Endothelial cell of umbilical vein (primary cell): ENCODE measurements around the gene ABCC11. TPM values are rescaled to one million over a fixed set of nuclear protein-coding genes. Genes with fewer than 3 reads are reported as not detected.

Experiments used
- BruUV-seq: library from RNA; stranded (reverse); fragments of 400-500 nt; replicated peaks from 2 replicates; lab custom pipeline; 2021; lab: Mats Ljungman, UMichigan
- CTCF ChIA-PET: fragments of 300-600, 350-600 bp; sonication (Branson Sonifier 250); formaldehyde crosslinking; loops from one replicate; lab custom pipeline; 2021; ENCODE audit warnings: antibody characterized with exemption, inconsistent platforms; lab: Charles Lee
- POLR2A ChIA-PET: fragments of 300-600, 350-600 bp; sonication (Branson Sonifier 250); formaldehyde crosslinking; loops from one replicate; lab custom pipeline; 2021; ENCODE audit warnings: antibody characterized with exemption, inconsistent platforms; lab: Charles Lee
- DNase-seq: peaks from one replicate; pipeline ENCODE4 v3.0.0-alpha.2; 2011; ENCODE audit warnings: low read depth, low spot score
- FAIRE-seq: peaks from 2 replicates; lab custom pipeline; 2011; peaks lifted over from hg19 to GRCh38; lab: Jason Lieb, UNC
- H2AFZ ChIP-seq: 2 replicates; pipeline ENCODE4 v1.6.0; 2012; ENCODE audit warnings: low read depth, low read length, control low read depth, inconsistent platforms
- H3K27ac ChIP-seq: 2 replicates; pipeline ENCODE4 v1.5.1; 2011; ENCODE audit warnings: low read depth, mild to moderate bottlenecking, control low read depth, low read length, moderate library complexity; ENCODE audit not compliant: insufficient read depth
- H3K27me3 ChIP-seq, 2 experiments: 2 replicates each; pipeline versions ENCODE4 v1.6.0 to v1.6.1; 2011; ENCODE audit warnings: low read length in 2 of 2, mixed read lengths in 1 of 2; ENCODE audit not compliant: control insufficient read depth in 2 of 2, insufficient read depth in 2 of 2
- H3K36me3 ChIP-seq, 2 experiments: 2 replicates in 1 of 2; 3 replicates in 1 of 2; pipeline ENCODE4 v1.5.1; 2011; ENCODE audit warnings: low read length in 2 of 2, mild to moderate bottlenecking in 1 of 2, moderate library complexity in 1 of 2; ENCODE audit not compliant: control insufficient read depth in 2 of 2, insufficient read depth in 2 of 2; ENCODE audit errors: extremely low read depth in 1 of 2
- H3K4me1 ChIP-seq: 3 replicates; pipeline ENCODE4 v1.5.1; 2011; ENCODE audit warnings: mild to moderate bottlenecking, low read length; ENCODE audit not compliant: control insufficient read depth, insufficient read depth; ENCODE audit errors: extremely low read depth
- H3K4me2 ChIP-seq: 2 replicates; pipeline ENCODE4 v1.6.1; 2011; ENCODE audit warnings: low read length, control low read depth, mixed read lengths; ENCODE audit not compliant: insufficient read depth
- H3K4me3 ChIP-seq, 3 experiments: fragments of 200-600 bp in 1 of 3; sonication (generic), shearing (Covaris generic) in 1 of 3; replicated peaks in 1 of 3; 2 replicates each; pipeline ENCODE4 v1.5.1; 2011 to 2016; ENCODE audit warnings: control low read depth in 3 of 3, low read length in 3 of 3, mild to moderate bottlenecking in 2 of 3, inconsistent platforms in 1 of 3, low read depth in 1 of 3, moderate library complexity in 1 of 3; ENCODE audit not compliant: insufficient read depth in 1 of 3
- H3K79me2 ChIP-seq: 2 replicates; pipeline ENCODE4 v1.6.0; 2012; ENCODE audit warnings: low read length, inconsistent platforms; ENCODE audit not compliant: control insufficient read depth, insufficient read depth
- H3K9ac ChIP-seq: replicated peaks from 2 replicates; pipeline ENCODE3; 2011; ENCODE audit warnings: low read length, control low read depth; ENCODE audit not compliant: insufficient read depth; ENCODE audit errors: extremely low read depth
- H3K9me1 ChIP-seq: replicated peaks from 3 replicates; pipeline ENCODE4 v1.6.0; 2011; ENCODE audit warnings: mild to moderate bottlenecking, low read length; ENCODE audit not compliant: control insufficient read depth, insufficient read depth; ENCODE audit errors: extremely low read depth
- H3K9me3 ChIP-seq: replicated peaks from 2 replicates; pipeline ENCODE4 v1.5.1; 2012; ENCODE audit warnings: low read length, inconsistent platforms; ENCODE audit not compliant: control insufficient read depth, insufficient read depth
- H4K20me1 ChIP-seq: replicated peaks from 2 replicates; pipeline ENCODE3; 2011; ENCODE audit warnings: mild to moderate bottlenecking, low read length; ENCODE audit not compliant: control insufficient read depth, insufficient read depth; ENCODE audit errors: extremely low read depth
- FOS ChIP-seq: IDR thresholded peaks from 2 replicates; pipeline ENCODE4 v1.6.1; 2011; ENCODE audit warnings: mild to moderate bottlenecking, low read length, moderate library complexity, borderline replicate concordance; ENCODE audit not compliant: insufficient read depth
- JUN ChIP-seq: IDR thresholded peaks from 2 replicates; pipeline ENCODE4 v1.6.1; 2011; ENCODE audit warnings: borderline replicate concordance, low read depth; ENCODE audit not compliant: insufficient read length, insufficient read depth
- MYC ChIP-seq: IDR thresholded peaks from one replicate; pipeline ENCODE4 v1.6.1; 2011; ENCODE audit warnings: mild to moderate bottlenecking, low read depth, low read length
- POLR2A ChIP-seq: IDR thresholded peaks from 2 replicates; pipeline ENCODE4 v1.6.1; 2012; ENCODE audit warnings: low read depth, mild to moderate bottlenecking, control low read depth, low read length
- POLR2AphosphoS5 ChIP-seq: IDR thresholded peaks from 2 replicates; pipeline ENCODE4 v1.6.1; 2012; ENCODE audit warnings: low read depth, mild to moderate bottlenecking, control low read depth, low read length, moderate library complexity; ENCODE audit not compliant: insufficient read depth
- dilution Hi-C: fragments of 300-500 bp; cut with MboI; formaldehyde crosslinking; loops from one replicate; pipeline ENCODE4 v1.15.0; 2019; ENCODE audit warnings: low sequenced_read_pairs; ENCODE audit not compliant: extremely low pct_ligation_motif_present
- intact Hi-C: fragments of 100-400 bp; cut with micrococcal nuclease; formaldehyde crosslinking; loops from one replicate; pipeline ENCODE4 v1.10.0; 2022
- polyA plus RNA-seq, 4 experiments: library from polyadenylated mRNA; depleted of rRNA in 3 of 4; stranded (reverse) in 3 of 4; unstranded in 1 of 4; fragments of >200 nt; gene quantifications; 2 replicates each; pipeline versions ENCODE4 v1.2.1 to v1.2.3, GENCODE V29; 2011 to 2012; ENCODE audit warnings: missing spikeins in 1 of 4
- total RNA-seq: library from RNA; stranded (reverse); gene quantifications from 2 replicates; pipeline ENCODE4 v1.2.3, GENCODE V29; 2021
- TF ChIP-seq, protein P1 (sequence below): IDR thresholded peaks from 2 replicates; pipeline ENCODE4 v1.6.1; 2011; ENCODE audit not compliant: insufficient read depth, insufficient read length

ABCC11 gene
- total and polyA plus RNA-seq, 2 donors (not counting 3 experiments of a cell fraction or from before 2014, with no cell fraction given): 0.08 TPM; not detected in 1

DNA sequence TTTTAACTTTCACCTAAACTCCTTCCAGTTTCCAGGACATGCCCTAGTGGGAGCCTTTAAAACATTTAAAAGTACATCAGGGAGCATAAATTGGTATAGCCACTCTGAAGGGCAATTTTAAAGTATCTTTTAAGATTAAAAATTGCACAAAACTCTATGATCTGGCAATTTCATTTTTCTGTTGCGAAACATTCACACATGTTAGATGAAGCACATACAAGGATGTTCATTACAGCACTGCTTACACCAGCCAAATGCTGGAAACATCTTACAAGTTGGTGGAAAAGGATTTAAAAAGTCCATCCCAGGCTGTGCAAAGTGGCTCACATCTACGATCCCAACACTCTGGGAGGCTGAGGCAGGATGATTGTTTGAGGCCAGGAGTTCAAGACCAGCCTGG, 29.6 kb downstream of the ABCC11 start:
- FAIRE-seq (no peak), DNase-seq (no peak)
- Histone ChIP-seq H3K27ac (no peak overlapping the region), H2AFZ (no peak overlapping the region), H3K9me1 (no peaks in the 10 kb centered on the region), H3K4me2 (no peak overlapping the region), H4K20me1 (no peaks in the 10 kb centered on the region), H3K9ac (no peak overlapping the region), H3K9me3 (no peaks in the 10 kb centered on the region), H3K36me3 (no peaks in the 10 kb centered on the region), H3K4me3 (no peak overlapping the region), H3K79me2 (no peaks in the 10 kb centered on the region), H3K4me1 (no peaks in the 10 kb centered on the region), H3K27me3 (peaks cover 0 to 2% of the 10 kb centered on the region in 2 experiments)
- ChIA-PET CTCF (no interaction called here), POLR2A (no interaction called here)
- dilution Hi-C loops (no loop called here), intact Hi-C loops (no loop called here)
- BruUV-seq: no TSS peak
- no peak for TF ChIP-seq MYC

DNA sequence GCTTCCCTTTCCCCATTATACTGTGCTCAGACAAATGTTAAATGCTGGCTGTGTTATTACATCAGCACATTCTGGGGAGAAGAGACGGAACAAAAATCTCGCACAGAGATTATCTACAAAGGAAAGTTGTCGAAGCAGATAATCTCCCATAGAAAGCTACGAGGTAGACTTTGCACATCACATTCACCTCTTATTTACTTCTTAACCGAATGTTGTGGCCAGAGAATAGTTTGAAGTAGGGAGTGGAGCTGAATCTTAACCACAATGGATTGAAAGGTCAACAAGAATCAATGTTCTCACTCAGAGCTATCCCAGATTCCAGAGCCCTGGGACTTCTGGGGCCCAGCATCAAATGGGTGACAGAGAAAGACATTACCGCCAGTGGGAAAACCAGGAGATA, 31.6 kb downstream of the ABCC11 start:
- no peak for FAIRE-seq

More for the DNA sequence above, 31.6 kb downstream of the ABCC11 start:
- CTCF ChIA-PET: no interaction called here
- Histone ChIP-seq H3K4me2 (no peak overlapping the region), H3K27ac (no peak overlapping the region), H4K20me1 (no peaks in the 10 kb centered on the region), H3K79me2 (no peaks in the 10 kb centered on the region), H3K4me1 (no peaks in the 10 kb centered on the region), H3K27me3 (peaks cover 0 to 2% of the 10 kb centered on the region in 2 experiments), H3K9ac (no peak overlapping the region), H3K9me3 (no peaks in the 10 kb centered on the region), H2AFZ (no peak overlapping the region), H3K4me3 (no peak overlapping the region), H3K36me3 (no peaks in the 10 kb centered on the region), H3K9me1 (no peaks in the 10 kb centered on the region)
- intact Hi-C loops: no loop called here
- no TSS peak for BruUV-seq
- DNase-seq: no peak
- dilution Hi-C loops: no loop called here
- TF ChIP-seq, protein P1, sequence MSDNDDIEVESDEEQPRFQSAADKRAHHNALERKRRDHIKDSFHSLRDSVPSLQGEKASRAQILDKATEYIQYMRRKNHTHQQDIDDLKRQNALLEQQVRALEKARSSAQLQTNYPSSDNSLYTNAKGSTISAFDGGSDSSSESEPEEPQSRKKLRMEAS: no peak
- TF ChIP-seq FOS (no peak), POLR2A (no peak), POLR2AphosphoS5 (no peak), JUN (no peak)
- POLR2A ChIA-PET: no interaction called here
